WTC11 (cell line): ENCODE data around the gene TMIGD1. TPM values are rescaled to one million over a fixed set of nuclear protein-coding genes. Genes with fewer than 3 reads are reported as not detected.

Source experiments
- ATAC-seq: fragments of 200-7000 bp; cut with Tn5 transposase; 2 replicates; pipeline ENCODE4 v1.10.0; 2021; ENCODE audit warnings: mild to moderate bottlenecking, moderate library complexity
- CTCF ChIA-PET: fragments of 300-600 bp; sonication (Branson Sonifier 250); formaldehyde crosslinking; loops from one replicate; lab custom pipeline; 2021; ENCODE audit warnings: antibody characterized with exemption; lab: Charles Lee
- POLR2A ChIA-PET: fragments of 350-600 bp; sonication (Branson Sonifier 250); formaldehyde crosslinking; loops from one replicate; lab custom pipeline; 2021; ENCODE audit warnings: antibody characterized with exemption; lab: Charles Lee
- DNase-seq: peaks from one replicate; pipeline ENCODE4 v3.0.0; 2021; ENCODE audit warnings: low spot score
- H3K27ac Mint-ChIP-seq: 2 replicates; pipeline ENCODE4 v1.8.0; 2021; ENCODE audit warnings: mixed read lengths
- H3K27me3 Mint-ChIP-seq: 2 replicates; pipeline ENCODE4 v1.8.0; 2021; ENCODE audit warnings: low read depth, mild to moderate bottlenecking, moderate library complexity, mixed read lengths
- H3K36me3 Mint-ChIP-seq: 2 replicates; pipeline ENCODE4 v1.8.0; 2021; ENCODE audit warnings: mixed read lengths
- H3K4me1 Mint-ChIP-seq: 2 replicates; pipeline ENCODE4 v1.8.0; 2022; ENCODE audit warnings: mixed read lengths
- H3K4me3 Mint-ChIP-seq: 2 replicates; pipeline ENCODE4 v1.8.0; 2021; ENCODE audit warnings: mild to moderate bottlenecking, moderate library complexity, mixed read lengths
- H3K9me3 Mint-ChIP-seq: 2 replicates; pipeline ENCODE4 v1.8.0; 2021; ENCODE audit warnings: mixed read lengths
- AR ChIP-seq: fragments of 250-450 bp; sonication (Bioruptor Pico); IDR thresholded peaks from 2 replicates; pipeline ENCODE4 v1.9.0; 2021; ENCODE audit warnings: mild to moderate bottlenecking
- ATF1 ChIP-seq: sonication (generic); formaldehyde crosslinking; IDR thresholded peaks from 2 replicates; pipeline ENCODE4 v1.8.1; 2023; ENCODE audit warnings: mild to moderate bottlenecking, moderate library complexity, missing genetic modification reagents
- ATF3 ChIP-seq: sonication (generic); formaldehyde crosslinking; conservative IDR thresholded peaks from 2 replicates; pipeline ENCODE4 v1.8.1; 2022; ENCODE audit warnings: mild to moderate bottlenecking, missing genetic modification reagents
- ATF6 ChIP-seq: sonication (generic); formaldehyde crosslinking; IDR thresholded peaks from 2 replicates; pipeline ENCODE4 v1.8.1; 2023; ENCODE audit warnings: mild to moderate bottlenecking, missing genetic modification reagents
- CREB1 ChIP-seq: sonication (generic); formaldehyde crosslinking; IDR thresholded peaks from 2 replicates; pipeline ENCODE4 v1.8.0; 2023; ENCODE audit warnings: mild to moderate bottlenecking, missing genetic modification reagents
- FOXJ3 ChIP-seq: sonication (generic); formaldehyde crosslinking; IDR thresholded peaks from 2 replicates; pipeline ENCODE4 v1.9.0; 2021; ENCODE audit warnings: missing genetic modification reagents, mild to moderate bottlenecking, borderline replicate concordance
- FOXP1 ChIP-seq: sonication (generic); formaldehyde crosslinking; IDR thresholded peaks from 2 replicates; pipeline ENCODE4 v1.8.0; 2022; ENCODE audit warnings: missing genetic modification reagents, mild to moderate bottlenecking, moderate library complexity, borderline replicate concordance
- PRDM15 ChIP-seq: sonication (generic); formaldehyde crosslinking; IDR thresholded peaks from 2 replicates; pipeline ENCODE4 v1.8.0; 2022; ENCODE audit warnings: missing genetic modification reagents
- ZNF121 ChIP-seq: sonication (generic); formaldehyde crosslinking; IDR thresholded peaks from 2 replicates; pipeline ENCODE4 v1.8.0; 2023; ENCODE audit warnings: missing genetic modification reagents
- ZNF425 ChIP-seq: fragments of 250-450 bp; sonication (Bioruptor Pico); conservative IDR thresholded peaks from 2 replicates; pipeline ENCODE4 v1.9.0; 2021; ENCODE audit warnings: mild to moderate bottlenecking
- ZNF532 ChIP-seq: fragments of 250-450 bp; sonication (Bioruptor Pico); IDR thresholded peaks from 2 replicates; pipeline ENCODE4 v1.9.0; 2021; ENCODE audit warnings: mild to moderate bottlenecking, borderline replicate concordance
- total RNA-seq: library from RNA; stranded (reverse); gene quantifications from 3 replicates; pipeline ENCODE4 v1.2.3, GENCODE V29; 2021

The TMIGD1 gene
- total RNA-seq, 1 experiment from 2014 or later: not detected

GRCh38 chr17:30334421-30334820 lies 564 bp upstream of the TMIGD1 start (continued):
- TF ChIP-seq PRDM15 (CRISPR knock-in tag): no peak
- no peak for TF ChIP-seq AR (CRISPR knock-in tag)

GRCh38 chr17:30332057-30332542 lies 1.8 kb downstream of the TMIGD1 start:
- ChIA-PET POLR2A (interaction anchor here (0.7 kb wide), 1 partner anchor 901 kb away, joined by 3 read pairs; no protein-coding TSS in a partner anchor), CTCF (interaction anchor here (1.4 to 1.5 kb wide), 2 partner anchors 145 to 207 kb away, joined by 4 to 5 read pairs; partner anchors contain the start of gene GOSR1)
- TF ChIP-seq ZNF532: no peak
- peaks cover 10% of the 10 kb centered on the region for H3K9me3 Mint-ChIP-seq
- no peak overlapping the region for H3K27ac Mint-ChIP-seq
- DNase-seq (no peak), ATAC-seq (no peak)
- peaks cover 4% of the 10 kb centered on the region for H3K27me3 Mint-ChIP-seq
- H3K4me1 Mint-ChIP-seq: no peaks in the 10 kb centered on the region
- H3K36me3 Mint-ChIP-seq: no peaks in the 10 kb centered on the region
- H3K4me3 Mint-ChIP-seq: no peak overlapping the region

- ATAC-seq: no peak
- Mint-ChIP-seq H3K27ac (no peak overlapping the region), H3K27me3 (no peaks in the 10 kb centered on the region), H3K9me3 (no peaks in the 10 kb centered on the region), H3K4me1 (no peaks in the 10 kb centered on the region), H3K36me3 (no peaks in the 10 kb centered on the region), H3K4me3 (no peak overlapping the region)
- ChIA-PET CTCF (interaction anchor here (0.7 to 2.0 kb wide), 6 partner anchors 9 to 234 kb away, joined by 3 to 14 read pairs (median 4); partner anchors contain the start of gene GOSR1), POLR2A (no interaction called here)
- no peak for DNase-seq
- TF ChIP-seq FOXJ3 (CRISPR knock-in tag): no peak
- TF ChIP-seq ZNF425: no peak
- no peak for TF ChIP-seq ZNF121
- no peak for TF ChIP-seq ATF3 (CRISPR knock-in tag)
- no peak for TF ChIP-seq AR (CRISPR knock-in tag)
- no peak for TF ChIP-seq ATF6 (CRISPR knock-in tag)
- TF ChIP-seq FOXP1 (CRISPR knock-in tag): no peak
- TF ChIP-seq CREB1: no peak
- TF ChIP-seq ATF1 (CRISPR knock-in tag): no peak
Observed at GRCh38 chr17:30326809-30327208, 7.0 kb downstream of the TMIGD1 start.
